CD4-positive, alpha-beta T cell (primary cell): ENCODE measurements around the gene COL15A1. TPM values are rescaled to one million over a fixed set of nuclear protein-coding genes. Genes with fewer than 3 reads are reported as not detected.

Experiments
- ATAC-seq: fragments of 200-7000 bp; cut with Tn5 transposase; one replicate; pipeline ENCODE4 v1.10.0; 2022; ENCODE audit warnings: mild to moderate bottlenecking; ENCODE audit not compliant: poor library complexity
- CTCF ChIA-PET: fragments of 350-600 bp; sonication (Branson Sonifier 250); formaldehyde crosslinking; loops from one replicate; lab custom pipeline; 2021; ENCODE audit warnings: antibody characterized with exemption, inconsistent platforms; lab: Charles Lee
- POLR2A ChIA-PET: fragments of 350-600 bp; sonication (Branson Sonifier 250); formaldehyde crosslinking; loops from one replicate; lab custom pipeline; 2021; ENCODE audit warnings: antibody characterized with exemption, inconsistent platforms; lab: Charles Lee
- DNase-seq, 14 experiments: peaks; one replicate each; pipeline ENCODE4 v3.0.0-alpha.2; 2013 to 2020; ENCODE audit warnings: mixed read lengths in 2 of 14
- H3K27ac ChIP-seq, 2 donors: one replicate each; pipeline versions ENCODE4 v1.5.1 to v1.7.0; 2013; ENCODE audit warnings: low read length in 2 of 2, low read depth in 1 of 2, mild to moderate bottlenecking in 1 of 2
- H3K27me3 ChIP-seq, 2 experiments: 1 replicate in 1 of 2; 2 replicates in 1 of 2; pipeline versions ENCODE4 v1.6.1 to v1.7.0; 2013; ENCODE audit warnings: low read length in 2 of 2, control low read depth in 1 of 2, mild to moderate bottlenecking in 1 of 2, moderate library complexity in 1 of 2; ENCODE audit not compliant: insufficient read depth in 2 of 2, control insufficient read depth in 1 of 2
- H3K36me3 ChIP-seq: one replicate; pipeline ENCODE4 v1.6.1; 2013; ENCODE audit warnings: low read length, control low read depth; ENCODE audit not compliant: insufficient read depth
- H3K4me1 ChIP-seq: one replicate; pipeline ENCODE4 v1.6.1; 2013; ENCODE audit warnings: low read length, control low read depth; ENCODE audit not compliant: insufficient read depth
- H3K4me3 ChIP-seq: one replicate; pipeline ENCODE4 v1.5.1; 2013; ENCODE audit warnings: mild to moderate bottlenecking, low read length, moderate library complexity
- H3K9me3 ChIP-seq, 2 experiments: 1 replicate in 1 of 2; 2 replicates in 1 of 2; pipeline versions ENCODE4 v1.6.1 to v1.7.0; 2013; ENCODE audit warnings: low read length in 2 of 2, mild to moderate bottlenecking in 2 of 2, control low read depth in 1 of 2, moderate library complexity in 1 of 2; ENCODE audit not compliant: control insufficient read depth in 1 of 2, insufficient read depth in 1 of 2
- H3K27ac Mint-ChIP-seq: one replicate; pipeline ENCODE4 v1.8.0; 2020; ENCODE audit warnings: mixed read lengths
- H3K27me3 Mint-ChIP-seq: one replicate; pipeline ENCODE4 v1.8.0; 2021; ENCODE audit warnings: mixed read lengths
- H3K36me3 Mint-ChIP-seq: one replicate; pipeline ENCODE4 v1.8.0; 2021; ENCODE audit warnings: low read depth, mixed read lengths
- H3K4me1 Mint-ChIP-seq: one replicate; pipeline ENCODE4 v1.8.0; 2021; ENCODE audit warnings: low read depth, mixed read lengths
- H3K4me3 Mint-ChIP-seq: one replicate; pipeline ENCODE4 v1.8.0; 2020; ENCODE audit warnings: mild to moderate bottlenecking, mixed read lengths
- H3K9me3 Mint-ChIP-seq: one replicate; pipeline ENCODE4 v1.8.0; 2020; ENCODE audit warnings: mixed read lengths
- intact Hi-C, 2 experiments: fragments of 100-400 bp; cut with DNase I in 1 of 2; cut with micrococcal nuclease in 1 of 2; formaldehyde crosslinking; loops; one replicate each; pipeline versions ENCODE4 v1.15.1 to v1.9.0; 2023 to 2025; cut with DNase I, micrococcal nuclease
- total RNA-seq, 174 experiments: library from RNA in 2 of 174; stranded (reverse) in 2 of 174; gene quantifications; one replicate each; pipeline ENCODE4 v1.2.3 and lab custom pipeline; 2021 to 2026
- TF ChIP-seq, protein P1 (sequence below): fragments of 200-600 bp; IDR thresholded peaks from one replicate; pipeline ENCODE4 v1.8.0; 2022; ENCODE audit warnings: antibody characterized with exemption, mild to moderate bottlenecking

The COL15A1 gene
- total RNA-seq, 2 experiments from 2014 or later, result not detected

DNA sequence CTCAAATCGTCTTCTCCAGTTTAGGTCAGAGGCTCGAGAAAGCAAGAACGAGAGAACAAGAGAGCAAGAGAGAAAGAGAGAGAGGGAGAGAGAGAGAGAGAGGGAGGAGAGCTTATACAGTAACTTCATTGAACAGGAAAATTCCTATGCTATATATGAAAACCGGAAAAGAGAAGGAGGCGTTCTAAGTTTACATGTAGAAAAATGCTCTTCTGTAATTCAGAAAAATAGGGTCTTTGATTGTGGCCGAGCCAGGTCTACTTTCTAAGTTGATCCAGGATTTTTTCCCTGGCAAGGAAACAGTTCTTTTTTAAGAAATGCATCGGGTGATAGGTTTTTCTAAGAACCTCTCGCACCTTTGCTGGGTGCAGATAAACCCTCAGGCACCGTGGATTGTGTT, 29.5 kb downstream of the COL15A1 start:
- H3K9me3 ChIP-seq, result no peaks in the 10 kb centered on the region
- H3K27me3 ChIP-seq, result peaks cover 0 to 6% of the 10 kb centered on the region in 2 experiments
- ATAC-seq (no peak), DNase-seq (no peak)
- Mint-ChIP-seq H3K27me3 (peaks cover 10% of the 10 kb centered on the region), H3K36me3 (no peaks in the 10 kb centered on the region), H3K4me3 (no peak overlapping the region), H3K9me3 (no peaks in the 10 kb centered on the region), H3K4me1 (no peaks in the 10 kb centered on the region), H3K27ac (no peak overlapping the region)
- CTCF ChIA-PET, result no interaction called here
- TF ChIP-seq, protein P1, sequence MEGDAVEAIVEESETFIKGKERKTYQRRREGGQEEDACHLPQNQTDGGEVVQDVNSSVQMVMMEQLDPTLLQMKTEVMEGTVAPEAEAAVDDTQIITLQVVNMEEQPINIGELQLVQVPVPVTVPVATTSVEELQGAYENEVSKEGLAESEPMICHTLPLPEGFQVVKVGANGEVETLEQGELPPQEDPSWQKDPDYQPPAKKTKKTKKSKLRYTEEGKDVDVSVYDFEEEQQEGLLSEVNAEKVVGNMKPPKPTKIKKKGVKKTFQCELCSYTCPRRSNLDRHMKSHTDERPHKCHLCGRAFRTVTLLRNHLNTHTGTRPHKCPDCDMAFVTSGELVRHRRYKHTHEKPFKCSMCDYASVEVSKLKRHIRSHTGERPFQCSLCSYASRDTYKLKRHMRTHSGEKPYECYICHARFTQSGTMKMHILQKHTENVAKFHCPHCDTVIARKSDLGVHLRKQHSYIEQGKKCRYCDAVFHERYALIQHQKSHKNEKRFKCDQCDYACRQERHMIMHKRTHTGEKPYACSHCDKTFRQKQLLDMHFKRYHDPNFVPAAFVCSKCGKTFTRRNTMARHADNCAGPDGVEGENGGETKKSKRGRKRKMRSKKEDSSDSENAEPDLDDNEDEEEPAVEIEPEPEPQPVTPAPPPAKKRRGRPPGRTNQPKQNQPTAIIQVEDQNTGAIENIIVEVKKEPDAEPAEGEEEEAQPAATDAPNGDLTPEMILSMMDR, result no peak
- no peak overlapping the region for H3K4me3 ChIP-seq
- intact Hi-C loops, result loop anchor here in 1 of 2 experiments (10.0 kb wide), 1 partner anchor 1622 kb away; no protein-coding TSS in a partner anchor
- H3K27ac ChIP-seq, result no peak overlapping the region
- POLR2A ChIA-PET, result no interaction called here
- peaks cover 9% of the 10 kb centered on the region for H3K4me1 ChIP-seq
- H3K36me3 ChIP-seq, result no peaks in the 10 kb centered on the region

DNA sequence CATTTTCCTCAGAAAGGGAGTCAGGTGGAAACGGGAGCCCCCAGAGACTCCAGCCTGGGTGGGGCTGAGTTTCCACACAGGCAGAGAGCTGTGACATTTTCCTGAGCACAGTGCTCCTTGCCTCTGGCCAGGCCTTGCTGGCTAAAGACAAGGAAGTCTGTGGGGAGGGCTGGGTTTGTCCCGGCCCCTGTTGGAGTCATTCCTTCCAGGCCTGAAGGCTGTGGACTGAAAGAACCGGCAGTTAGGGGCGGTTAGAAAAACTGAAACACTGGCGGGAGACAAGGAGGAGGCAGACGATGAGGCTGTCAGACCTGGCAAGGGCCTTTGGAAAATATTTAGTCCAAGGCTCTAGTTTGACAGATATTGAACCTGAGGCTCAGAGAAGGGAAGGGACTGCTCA, 29.9 kb downstream of the COL15A1 start:
- ChIA-PET CTCF (no interaction called here), POLR2A (no interaction called here)
- H3K27ac ChIP-seq, result no peak overlapping the region
- DNase-seq (no peak), ATAC-seq (no peak)
- Mint-ChIP-seq H3K36me3 (no peaks in the 10 kb centered on the region), H3K27ac (no peak overlapping the region), H3K4me3 (no peak overlapping the region), H3K9me3 (no peaks in the 10 kb centered on the region), H3K27me3 (peaks cover 10% of the 10 kb centered on the region), H3K4me1 (no peaks in the 10 kb centered on the region)
- no peaks in the 10 kb centered on the region for H3K9me3 ChIP-seq
- intact Hi-C loops, result loop anchor here in 1 of 2 experiments (10.0 kb wide), 1 partner anchor 1621 kb away; no protein-coding TSS in a partner anchor
- H3K4me3 ChIP-seq, result no peak overlapping the region
- TF ChIP-seq, protein P1, result no peak
- H3K4me1 ChIP-seq, result peaks cover 9% of the 10 kb centered on the region
- H3K36me3 ChIP-seq, result no peaks in the 10 kb centered on the region
- peaks cover 0 to 6% of the 10 kb centered on the region in 2 experiments for H3K27me3 ChIP-seq

DNA sequence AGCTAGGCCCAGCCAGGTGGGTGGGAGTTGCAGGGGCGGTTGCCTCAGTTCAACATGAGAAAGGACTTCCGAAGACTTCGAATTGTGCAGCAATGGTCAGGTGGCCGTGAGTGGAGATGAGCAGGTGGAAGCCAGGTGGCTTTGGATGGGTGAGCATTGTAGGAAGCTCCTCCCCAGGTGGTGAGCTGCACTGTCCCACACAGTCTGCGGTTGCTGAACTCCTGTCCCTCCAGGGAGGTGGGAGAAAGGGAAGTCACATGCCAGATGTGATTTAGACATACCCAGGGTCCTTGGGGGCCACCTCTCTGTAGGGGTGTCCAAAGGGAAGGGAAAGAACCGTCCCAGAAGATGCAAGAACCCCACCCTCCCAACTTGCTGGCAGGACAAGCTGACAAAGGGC, 30.4 kb downstream of the COL15A1 start:
- CTCF ChIA-PET, result interaction anchor here (2.4 kb wide), 1 partner anchor 167 kb away, joined by 14 read pairs; no protein-coding TSS in a partner anchor
- Histone ChIP-seq H3K9me3 (no peaks in the 10 kb centered on the region), H3K27ac (no peak overlapping the region), H3K27me3 (peaks cover 0 to 6% of the 10 kb centered on the region in 2 experiments), H3K4me3 (no peak overlapping the region), H3K4me1 (peaks cover 9% of the 10 kb centered on the region), H3K36me3 (no peaks in the 10 kb centered on the region)
- Mint-ChIP-seq H3K36me3 (no peaks in the 10 kb centered on the region), H3K4me3 (no peak overlapping the region), H3K4me1 (no peaks in the 10 kb centered on the region), H3K9me3 (no peaks in the 10 kb centered on the region), H3K27me3 (peaks cover 10% of the 10 kb centered on the region), H3K27ac (no peak overlapping the region)
- TF ChIP-seq, protein P1, result no peak
- POLR2A ChIA-PET, result no interaction called here
- DNase-seq (no peak), ATAC-seq (no peak)
- intact Hi-C loops, result loop anchor here (2.0 to 10.0 kb wide), 3 partner anchors 27 to 1621 kb away; no protein-coding TSS in a partner anchor
